Testis (tissue), 3 donors: Measurements from ENCODE around the gene TRPM3. TPM values are rescaled to one million over a fixed set of nuclear protein-coding genes. Genes with fewer than 3 reads are reported as not detected.

ENCODE experiments used
- DNase-seq: peaks from one replicate; pipeline ENCODE4 v3.0.0-alpha.2; 2019
- H3K27ac ChIP-seq, 2 donors: fragments of 200-600 bp; sonication (generic); one replicate each; pipeline ENCODE4 v1.5.1; 2019
- H3K27me3 ChIP-seq: fragments of 200-600 bp; sonication (generic); one replicate; pipeline ENCODE4 v1.5.1; 2019
- H3K36me3 ChIP-seq: fragments of 200-600 bp; sonication (generic); one replicate; pipeline ENCODE4 v1.5.1; 2017; ENCODE audit warnings: low read depth; ENCODE audit errors: missing control alignments
- H3K4me1 ChIP-seq: fragments of 200-600 bp; sonication (generic); one replicate; pipeline ENCODE4 v1.5.1; 2019
- H3K4me3 ChIP-seq, 2 donors: fragments of 200-600 bp; sonication (generic); one replicate each; pipeline ENCODE4 v1.5.1; 2017 to 2019
- H3K9me3 ChIP-seq: fragments of 200-600 bp; sonication (generic); one replicate; pipeline ENCODE4 v1.5.1; 2017
- POLR2A ChIP-seq: fragments of 450-650 bp; IDR thresholded peaks from one replicate; pipeline ENCODE4 v1.6.1; 2017; ENCODE audit warnings: antibody characterized with exemption, mild to moderate bottlenecking, moderate library complexity
- WGBS, 2 donors: methylation state at CpG; one replicate each; pipeline ENCODE4 v1.1.5; 2018; 5-methylcytosine and 5-hydroxymethylcytosine counted together
- intact Hi-C: fragments of 100-400 bp; cut with DNase I; formaldehyde crosslinking; loops from one replicate; pipeline ENCODE4 v1.15.1; 2023; ENCODE audit warnings: low total_unique reads
- polyA plus RNA-seq: library from polyadenylated mRNA; stranded (reverse); fragments of 350-450 nt; fragmentation: Illumina TruSeq; extraction: RNeasy Lipid Tissue Mini Kit (QIAGEN cat#74804); gene quantifications from one replicate; pipeline ENCODE4 v1.2.3, GENCODE V29; 2014; ENCODE audit warnings: low read depth, low replicate concordance; ENCODE audit not compliant: insufficient read depth
- total RNA-seq, 2 donors: library from RNA; depleted of rRNA; stranded (reverse); fragments of >200 nt; gene quantifications; one replicate each; pipeline ENCODE4 v1.2.3, GENCODE V29; 2016
- TF ChIP-seq, protein P1 (sequence below), 3 experiments: fragments of 450-650 bp in 2 of 3; fragments of 200-600 bp in 1 of 3; sonication (generic) in 1 of 3; IDR thresholded peaks; one replicate each; pipeline ENCODE4 v1.5.1; 2016 to 2019; ENCODE audit warnings: antibody characterized with exemption in 3 of 3, mild to moderate bottlenecking in 2 of 3, moderate library complexity in 1 of 3

Gene TRPM3
- total and polyA plus RNA-seq, 3 donors from 2014 or later = 4.1 to 54.3 (median 43.9) TPM

DNA sequence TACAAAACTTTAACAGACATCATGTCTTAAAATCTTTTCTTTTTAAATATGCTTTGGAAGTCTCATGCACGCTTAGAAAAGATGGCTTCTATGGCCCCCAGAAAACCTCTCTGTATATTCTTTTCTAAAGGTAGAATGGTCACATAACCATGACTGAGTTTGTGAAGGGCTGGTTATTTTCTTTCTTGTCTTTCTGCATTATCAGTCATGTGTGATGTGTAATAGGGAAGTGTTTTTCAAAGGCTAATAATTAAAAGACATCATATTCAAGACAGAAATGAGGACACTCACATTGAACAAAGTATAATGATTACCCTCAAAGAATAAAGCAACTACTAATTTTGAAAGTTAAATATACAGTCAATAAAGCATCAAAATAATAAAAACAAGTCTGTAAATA lies 253.4 kb downstream of the TRPM3 start:
- H3K4me1 ChIP-seq = peaks cover 5% of the 10 kb centered on the region
- H3K36me3 ChIP-seq = no peaks in the 10 kb centered on the region
- TF ChIP-seq, protein P1, sequence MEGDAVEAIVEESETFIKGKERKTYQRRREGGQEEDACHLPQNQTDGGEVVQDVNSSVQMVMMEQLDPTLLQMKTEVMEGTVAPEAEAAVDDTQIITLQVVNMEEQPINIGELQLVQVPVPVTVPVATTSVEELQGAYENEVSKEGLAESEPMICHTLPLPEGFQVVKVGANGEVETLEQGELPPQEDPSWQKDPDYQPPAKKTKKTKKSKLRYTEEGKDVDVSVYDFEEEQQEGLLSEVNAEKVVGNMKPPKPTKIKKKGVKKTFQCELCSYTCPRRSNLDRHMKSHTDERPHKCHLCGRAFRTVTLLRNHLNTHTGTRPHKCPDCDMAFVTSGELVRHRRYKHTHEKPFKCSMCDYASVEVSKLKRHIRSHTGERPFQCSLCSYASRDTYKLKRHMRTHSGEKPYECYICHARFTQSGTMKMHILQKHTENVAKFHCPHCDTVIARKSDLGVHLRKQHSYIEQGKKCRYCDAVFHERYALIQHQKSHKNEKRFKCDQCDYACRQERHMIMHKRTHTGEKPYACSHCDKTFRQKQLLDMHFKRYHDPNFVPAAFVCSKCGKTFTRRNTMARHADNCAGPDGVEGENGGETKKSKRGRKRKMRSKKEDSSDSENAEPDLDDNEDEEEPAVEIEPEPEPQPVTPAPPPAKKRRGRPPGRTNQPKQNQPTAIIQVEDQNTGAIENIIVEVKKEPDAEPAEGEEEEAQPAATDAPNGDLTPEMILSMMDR (IDR thresholded peaks at IDR 0.05) = no peak
- TF ChIP-seq POLR2A = no peak
- intact Hi-C loops = no loop called here
- WGBS, 2 donors = 44 to 50% methylated on average over 1 of the region's 1 CpG
- no peak for DNase-seq
- no peaks in the 10 kb centered on the region for H3K27me3 ChIP-seq
- H3K4me3 ChIP-seq = peak overlapping the region; percentile 52 to 67
- H3K9me3 ChIP-seq = no peaks in the 10 kb centered on the region
- peak overlapping the region; percentile 71 to 84 for H3K27ac ChIP-seq

GRCh38 chr9:70865471-70865870 lies 255.9 kb downstream of the TRPM3 start:
- WGBS, 2 donors = 64 to 87% methylated on average over 2 of the region's 2 CpGs
- TF ChIP-seq POLR2A = no peak
- TF ChIP-seq, protein P1 (IDR thresholded peaks at IDR 0.05) = no peak

DNA sequence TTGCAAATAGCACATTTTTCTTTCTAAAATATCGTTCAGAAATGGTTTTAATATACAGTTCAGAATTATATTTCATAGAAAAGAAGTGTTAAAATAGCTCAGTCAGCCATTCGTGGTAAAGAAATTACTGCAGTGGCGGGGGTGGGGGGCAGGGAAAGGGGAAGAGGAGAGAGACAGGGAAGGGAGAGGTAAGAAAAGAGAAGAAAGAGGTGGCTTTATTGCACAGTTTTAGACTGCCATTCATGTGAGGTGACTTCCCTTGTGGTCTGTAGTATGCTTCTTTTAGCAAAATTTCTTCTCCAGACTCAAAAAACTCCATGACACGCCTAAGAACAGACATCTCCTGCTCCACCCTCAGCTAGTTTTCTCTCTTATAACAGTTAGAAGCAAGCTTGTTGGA lies 259.6 kb downstream of the TRPM3 start:
- Histone ChIP-seq H3K9me3 (no peaks in the 10 kb centered on the region), H3K4me1 (no peaks in the 10 kb centered on the region), H3K4me3 (no peak overlapping the region), H3K36me3 (no peaks in the 10 kb centered on the region), H3K27me3 (no peaks in the 10 kb centered on the region), H3K27ac (no peak overlapping the region)
- WGBS, 2 donors = 80 to 83% methylated on average over 4 of the region's 4 CpGs
- TF ChIP-seq, protein P1 (IDR thresholded peaks at IDR 0.05) = no peak
- no peak for TF ChIP-seq POLR2A
- no peak for DNase-seq
- intact Hi-C loops = no loop called here

More at GRCh38 chr9:70865471-70865870, 255.9 kb downstream of the TRPM3 start:
- Histone ChIP-seq H3K4me3 (no peak overlapping the region), H3K9me3 (no peaks in the 10 kb centered on the region), H3K27ac (no peak overlapping the region), H3K36me3 (no peaks in the 10 kb centered on the region), H3K27me3 (no peaks in the 10 kb centered on the region), H3K4me1 (peaks cover 5% of the 10 kb centered on the region)
- intact Hi-C loops = no loop called here
- DNase-seq = no peak

DNA sequence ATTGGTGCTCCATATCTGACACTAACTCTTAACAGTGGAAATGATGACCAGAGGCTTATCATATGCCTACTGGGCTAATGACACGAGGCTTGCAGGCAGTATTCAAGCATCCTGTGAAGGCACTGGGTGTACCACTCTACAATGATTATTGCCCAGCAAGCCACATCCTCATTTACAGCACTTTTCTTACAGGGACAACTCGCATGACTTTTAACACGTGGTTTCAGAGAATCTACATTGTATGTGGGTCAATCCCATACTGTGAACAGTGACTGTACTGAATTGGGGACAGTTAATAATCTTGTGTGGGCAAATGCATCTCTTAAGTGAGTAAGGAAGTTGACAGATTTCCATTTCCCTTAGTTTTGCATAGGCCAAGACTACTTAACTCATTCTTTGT lies 260.0 kb downstream of the TRPM3 start:
- Histone ChIP-seq H3K27me3 (no peaks in the 10 kb centered on the region), H3K27ac (no peak overlapping the region), H3K4me3 (no peak overlapping the region), H3K9me3 (no peaks in the 10 kb centered on the region), H3K36me3 (no peaks in the 10 kb centered on the region), H3K4me1 (no peaks in the 10 kb centered on the region)
- DNase-seq = no peak
- intact Hi-C loops = no loop called here
- 80 to 87% methylated on average over 3 of the region's 3 CpGs for WGBS, 2 donors
- TF ChIP-seq POLR2A = no peak
- TF ChIP-seq, protein P1 (IDR thresholded peaks at IDR 0.05) = no peak

- 72 to 74% methylated on average over 2 of the region's 2 CpGs for WGBS, 2 donors
Measured at GRCh38 chr9:70859694-70860093, 261.7 kb downstream of the TRPM3 start.

More at GRCh38 chr9:70859694-70860093, 261.7 kb downstream of the TRPM3 start:
- DNase-seq = no peak
- H3K27me3 ChIP-seq = no peaks in the 10 kb centered on the region
- H3K27ac ChIP-seq = no peak overlapping the region
- H3K36me3 ChIP-seq = no peaks in the 10 kb centered on the region
- intact Hi-C loops = no loop called here
- no peak for TF ChIP-seq POLR2A
- TF ChIP-seq, protein P1 (IDR thresholded peaks at IDR 0.05) = no peak
- H3K9me3 ChIP-seq = no peaks in the 10 kb centered on the region
- H3K4me3 ChIP-seq = no peak overlapping the region
- no peaks in the 10 kb centered on the region for H3K4me1 ChIP-seq
